VCaP (cell line): ENCODE results near the gene BCAS3.

Source experiments
- H3K27ac ChIP-seq: fragments of 450-650 bp; 2 replicates; pipeline ENCODE4 v1.5.1; 2017
- CTCF ChIP-seq: fragments of 450-650 bp; conservative IDR thresholded peaks from 2 replicates; pipeline ENCODE4 v1.5.1; 2017; ENCODE audit warnings: mild to moderate bottlenecking, moderate library complexity

Gene BCAS3

GRCh38 chr17:61400066-61400716 lies 722.5 kb downstream of the BCAS3 start:
- H3K27ac ChIP-seq: peak overlapping the region; percentile 86
- TF ChIP-seq CTCF: no peak

GRCh38 chr17:61400717-61401388 lies 723.2 kb downstream of the BCAS3 start:
- peak overlapping the region; percentile 86 for H3K27ac ChIP-seq
- TF ChIP-seq CTCF: no peak

GRCh38 chr17:61401389-61402072 lies 723.9 kb downstream of the BCAS3 start:
- H3K27ac ChIP-seq: no peak overlapping the region; the same call in 1 of the 2 replicates
- no peak for TF ChIP-seq CTCF

GRCh38 chr17:61402073-61402541 lies 724.5 kb downstream of the BCAS3 start:
- no peak overlapping the region for H3K27ac ChIP-seq
- no peak for TF ChIP-seq CTCF

GRCh38 chr17:61402978-61403800 lies 725.5 kb downstream of the BCAS3 start:
- TF ChIP-seq CTCF: no peak
- no peak overlapping the region for H3K27ac ChIP-seq

GRCh38 chr17:61403801-61404662 lies 726.4 kb downstream of the BCAS3 start:
- TF ChIP-seq CTCF: no peak
- H3K27ac ChIP-seq: no peak overlapping the region
